ENCODE data around the gene GPATCH11.

Gene GPATCH11

DNA sequence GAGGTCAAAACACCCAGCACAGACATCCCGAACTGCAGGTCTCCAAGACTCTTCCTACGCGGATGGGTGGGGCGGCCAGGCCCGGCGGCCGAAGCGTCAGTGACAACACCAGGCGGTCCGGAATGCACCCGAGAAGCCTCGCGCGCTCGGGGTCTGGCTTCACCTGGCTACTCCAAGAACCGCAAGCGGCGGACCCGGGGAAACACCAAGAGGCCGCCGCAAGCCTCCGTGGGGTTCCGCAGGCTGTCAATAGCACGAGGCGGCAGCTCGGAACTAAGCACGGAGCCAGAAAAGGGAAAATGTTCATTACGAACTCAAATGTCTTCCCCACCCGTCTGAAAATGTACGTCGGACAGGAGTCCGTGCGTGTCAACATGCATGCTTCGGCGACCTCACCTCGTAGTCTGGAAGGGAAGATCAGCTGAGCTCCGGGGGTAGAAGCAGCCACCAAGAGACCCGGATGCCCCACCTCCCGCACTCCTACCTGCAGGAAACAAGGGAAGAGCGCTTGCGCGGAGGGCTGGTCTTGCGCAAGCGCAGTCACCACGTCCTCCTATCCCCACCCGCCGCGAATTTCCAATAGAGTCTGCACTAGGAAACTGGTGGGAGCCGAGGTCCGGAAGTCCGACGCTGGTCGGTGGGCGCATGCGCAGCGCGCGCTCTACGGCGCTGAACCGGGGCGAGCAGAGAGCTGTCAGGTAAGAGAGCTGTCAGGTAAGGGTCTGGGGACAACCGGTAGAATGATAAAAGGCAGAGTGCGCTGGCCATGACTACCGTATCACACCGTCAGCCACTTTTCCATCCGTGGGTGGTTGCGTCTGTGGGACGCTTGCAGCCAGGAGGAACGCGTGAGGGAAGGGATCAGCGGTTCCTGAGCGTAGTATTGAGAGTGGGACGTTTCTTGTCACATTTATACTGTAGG, at the start of gene GPATCH11, which contains the start of gene HEATR5B:
TSS of gene GPATCH11 (plus strand) at position 646 of the 922 bp plus-strand sequence. CDS start 3,864 bp downstream, outside the sequence.
TSS of gene HEATR5B (minus strand) at position 500 of the 922 bp plus-strand sequence. CDS start 958 bp downstream, outside the sequence.
- peak; percentile 77 for DNase-seq (ENCODE audit: low read depth)

GRCh38 chr2:37037771-37038170, 46.5 kb upstream of the GPATCH11 start:
- no peak for DNase-seq (ENCODE audit: low read depth)

DNA sequence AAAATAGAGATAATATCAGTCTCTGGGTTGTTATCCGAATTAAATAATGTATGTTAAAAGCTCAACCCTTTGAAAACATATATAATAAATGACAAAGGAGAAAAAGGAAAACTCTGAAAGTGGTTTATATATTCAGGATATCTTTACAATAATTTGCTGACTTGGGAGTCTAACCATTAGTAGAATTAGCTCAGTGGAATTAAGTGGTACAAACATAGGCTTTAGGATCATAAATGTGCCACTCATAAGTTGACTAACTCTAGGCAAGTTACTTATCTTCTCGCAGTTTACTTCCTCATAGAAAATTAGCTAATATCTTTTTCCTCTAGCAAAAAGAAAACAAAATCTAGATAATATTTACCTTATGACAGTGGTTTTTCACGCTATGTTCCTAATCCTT, 44.7 kb upstream of the GPATCH11 start:
- no peak for DNase-seq (ENCODE audit: low read depth)

GRCh38 chr2:37052600-37053332, 31.6 kb upstream of the GPATCH11 start:
- DNase-seq (ENCODE audit: low read depth): no peak

GRCh38 chr2:37059841-37060240, 24.5 kb upstream of the GPATCH11 start:
- DNase-seq (ENCODE audit: low read depth): no peak

GRCh38 chr2:37060446-37060845, 23.9 kb upstream of the GPATCH11 start:
- no peak for DNase-seq (ENCODE audit: low read depth)

DNA sequence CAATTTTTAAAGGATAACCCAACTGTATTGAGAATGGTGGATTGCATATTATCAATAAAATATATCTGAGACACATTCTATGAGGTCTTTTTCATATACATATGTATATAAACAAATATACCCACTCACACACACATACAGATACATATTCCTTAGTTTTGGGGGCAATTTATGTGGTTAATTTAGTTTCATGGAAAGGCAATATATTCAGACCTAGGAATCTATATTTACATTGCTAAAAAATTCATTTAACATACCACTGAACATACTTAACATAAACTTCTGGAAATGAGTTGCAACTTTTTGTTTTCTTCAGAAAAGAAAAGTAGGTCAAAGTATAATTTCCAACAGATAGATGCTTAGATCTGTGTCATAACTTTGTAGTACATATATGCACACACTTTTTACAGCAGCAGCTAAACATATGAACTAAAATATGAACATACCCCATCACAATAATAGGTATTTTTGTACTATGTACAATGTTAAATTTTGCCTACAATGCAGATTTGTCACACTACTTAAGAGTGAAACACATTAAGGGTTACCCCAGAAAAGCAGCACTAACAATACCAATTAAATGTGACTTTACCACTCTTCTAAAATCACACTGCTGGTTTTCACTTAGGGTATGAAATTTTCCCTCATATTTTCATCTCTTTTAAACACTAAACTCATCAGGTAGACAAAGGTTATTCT, 23.2 kb upstream of the GPATCH11 start:
- DNase-seq (ENCODE audit: low read depth): no peak

- DNase-seq (ENCODE audit: low read depth): no peak
These were observed 22.5 kb upstream of the GPATCH11 start for GRCh38 chr2:37061776-37062175.

- no peak for DNase-seq (ENCODE audit: low read depth)
These were observed 15.6 kb upstream of the GPATCH11 start for GRCh38 chr2:37068686-37069085.

GRCh38 chr2:37070931-37071330, 13.4 kb upstream of the GPATCH11 start:
- DNase-seq (ENCODE audit: low read depth): no peak

- no peak for DNase-seq (ENCODE audit: low read depth)
These were observed 4.1 kb upstream of the GPATCH11 start for GRCh38 chr2:37080266-37080665.

DNA sequence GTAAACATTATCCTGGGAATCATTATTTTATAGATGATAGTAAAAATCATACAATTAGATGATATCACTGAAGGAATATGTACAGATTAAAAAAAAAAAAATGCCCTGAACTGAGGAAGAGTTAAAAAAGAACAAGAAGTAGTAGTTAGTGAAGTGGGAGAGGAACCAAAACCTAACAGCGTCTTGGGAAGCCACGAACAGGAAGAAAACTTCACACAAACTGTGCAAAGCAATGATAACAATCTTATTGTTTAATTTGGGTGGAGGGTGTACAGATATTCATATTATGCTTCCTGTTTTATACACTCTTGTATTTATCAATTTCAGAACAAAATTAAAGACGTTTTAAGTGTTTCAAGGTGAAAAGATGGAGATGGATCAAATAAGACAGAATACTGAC, 3.6 kb upstream of the GPATCH11 start:
- no peak for DNase-seq (ENCODE audit: low read depth)

DNA sequence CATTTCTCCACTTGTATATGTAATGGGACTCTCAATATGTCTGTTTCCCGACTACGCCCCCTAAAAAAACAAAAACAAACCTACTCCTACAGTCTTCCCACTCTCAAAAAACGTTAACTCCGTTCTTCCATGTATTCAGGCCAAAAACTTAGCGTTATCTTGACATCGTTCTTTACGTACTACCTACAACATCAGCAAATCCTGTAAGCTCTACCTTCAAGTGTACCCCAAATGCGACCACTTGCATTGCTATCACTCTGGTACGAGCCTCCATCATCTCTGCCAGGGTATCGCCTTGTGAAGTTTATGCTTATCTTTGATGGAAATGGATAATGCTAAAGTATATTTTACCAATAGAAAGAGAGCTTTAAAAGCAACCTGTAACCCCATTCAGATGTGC, 479 bp downstream of the GPATCH11 start:
- DNase-seq (ENCODE audit: low read depth): no peak

GRCh38 chr2:37085731-37086147, 1.4 kb downstream of the GPATCH11 start:
- DNase-seq (ENCODE audit: low read depth): no peak

- no peak for DNase-seq (ENCODE audit: low read depth)
These were observed 5.7 kb downstream of the GPATCH11 start for GRCh38 chr2:37090019-37090477.

- DNase-seq (ENCODE audit: low read depth): no peak
These were observed 7.6 kb downstream of the GPATCH11 start for GRCh38 chr2:37091873-37092272.

GRCh38 chr2:37096568-37096967, 12.2 kb downstream of the GPATCH11 start:
- no peak for DNase-seq (ENCODE audit: low read depth)

DNA sequence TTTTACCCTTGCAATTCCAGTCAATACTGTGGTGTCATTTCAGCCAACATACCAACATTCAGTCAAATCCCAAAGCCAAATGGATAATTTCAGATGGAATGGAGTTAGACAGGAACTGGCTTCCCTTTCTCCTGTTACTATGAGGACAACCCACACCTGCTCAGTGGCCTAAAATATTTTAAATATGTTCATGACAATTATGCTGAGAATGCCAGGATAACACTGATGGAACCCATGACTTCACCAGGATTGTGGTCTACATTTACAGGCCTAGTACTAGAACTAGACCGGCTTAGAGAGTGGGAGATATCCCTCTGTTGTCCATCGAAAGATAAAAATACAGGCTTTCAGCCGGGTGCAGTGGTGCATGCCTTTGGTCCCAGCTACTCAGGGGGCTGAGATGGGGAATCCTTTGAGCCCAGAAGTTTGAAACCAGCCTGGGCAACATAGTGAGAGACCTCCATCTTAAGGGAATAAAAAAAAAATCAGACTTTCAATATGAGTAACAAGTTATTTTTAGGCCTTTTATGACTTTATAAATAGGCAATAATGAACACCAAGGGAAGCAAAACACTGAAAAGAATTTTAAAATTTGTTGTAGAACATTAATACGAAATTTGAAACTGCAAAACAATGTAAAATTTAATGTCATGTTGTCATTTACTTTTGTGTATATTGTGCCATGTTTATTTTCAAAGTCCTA, 14.2 kb downstream of the GPATCH11 start:
- no peak for DNase-seq (ENCODE audit: low read depth)

DNA sequence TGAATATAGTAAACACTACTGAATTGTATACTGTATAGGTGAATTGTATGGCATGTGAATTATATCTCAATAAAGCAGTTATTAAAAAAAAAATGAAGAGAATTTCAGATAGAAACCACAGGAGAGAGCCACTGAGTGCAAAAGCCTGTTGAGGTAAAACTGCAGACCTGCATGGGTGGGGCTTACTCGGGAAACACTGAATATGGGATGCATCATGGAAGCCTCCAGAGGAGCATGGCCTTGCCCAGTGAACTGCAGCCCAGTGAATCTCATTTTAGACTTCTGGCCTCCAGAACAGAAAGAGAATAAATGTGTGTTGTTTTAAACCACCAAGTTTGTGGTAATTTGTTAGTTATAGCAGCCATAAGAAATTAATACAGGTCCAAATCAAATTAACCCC, 15.7 kb downstream of the GPATCH11 start:
- no peak for DNase-seq (ENCODE audit: low read depth)

DNA sequence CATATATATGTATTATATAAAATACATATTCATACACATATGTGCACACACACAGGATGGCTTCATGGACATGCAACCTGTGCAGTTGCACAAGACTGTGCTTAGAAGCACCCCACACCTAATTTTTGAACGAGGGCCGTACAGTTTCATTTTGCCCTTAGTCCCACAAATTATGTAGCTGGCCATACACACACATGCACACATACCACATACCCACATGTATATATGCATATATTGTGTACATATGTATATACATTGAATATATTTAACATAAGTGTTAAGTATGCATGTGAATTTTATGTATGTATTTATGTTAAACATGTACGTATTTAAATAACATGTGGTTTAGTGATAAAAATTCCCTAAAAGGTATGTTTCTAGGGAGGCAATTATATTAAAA, 18.3 kb downstream of the GPATCH11 start:
- no peak for DNase-seq (ENCODE audit: low read depth)

GRCh38 chr2:37104178-37104577, 19.9 kb downstream of the GPATCH11 start:
- DNase-seq (ENCODE audit: low read depth): no peak

GRCh38 chr2:37105150-37105549, 20.8 kb downstream of the GPATCH11 start:
- DNase-seq (ENCODE audit: low read depth): no peak
